ENCODE results near the gene TEAD4. TPM values are rescaled to one million over a fixed set of nuclear protein-coding genes. Genes with fewer than 3 reads are reported as not detected.

Gene TEAD4
- total RNA-seq, 1 experiment from 2014 or later: 96.2 TPM

DNA sequence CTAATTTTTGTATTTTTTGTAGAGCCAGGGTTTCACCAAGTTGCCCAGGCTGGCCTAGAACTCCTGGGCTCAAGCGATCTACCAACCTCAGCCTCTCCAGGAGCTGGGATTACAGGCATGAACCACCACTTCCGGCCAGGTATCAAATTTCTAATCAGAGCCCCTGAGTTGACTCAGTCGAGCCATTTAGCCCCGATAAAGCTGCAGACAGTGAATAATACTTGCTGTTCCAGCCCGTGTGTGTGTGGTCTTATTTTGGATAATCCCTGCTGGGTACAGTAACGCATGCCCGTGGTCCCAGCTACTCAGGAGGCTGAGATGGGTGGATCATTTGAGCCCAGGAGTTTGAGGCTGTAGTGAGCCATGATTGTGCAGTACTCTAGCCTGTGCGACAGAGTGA is 57.0 kb downstream of the TEAD4 start:
- H3K4me3 Mint-ChIP-seq (ENCODE audit: unreplicated experiment): no peak overlapping the region
- H3K9me3 Mint-ChIP-seq (ENCODE audit: unreplicated experiment): no peaks in the 10 kb centered on the region
- Histone ChIP-seq H3K36me3 (ENCODE audit: control insufficient read depth, insufficient read depth, low read length) (no peaks in the 10 kb centered on the region; the same call in none of the 2 replicates), H3K27me3 (replicated peaks; ENCODE audit: control insufficient read depth, insufficient read depth, low read length) (no peaks in the 10 kb centered on the region), H3K4me1 (no peaks in the 10 kb centered on the region), H3K4me3 (ENCODE audit: low read depth, low read length) (no peak overlapping the region), H3K9me3 (no peaks in the 10 kb centered on the region)
- TF ChIP-seq CTCF (IDR thresholded peaks at IDR 0.05; ENCODE audit: insufficient read depth in 1 of 2, low read depth in 1 of 2, low read length in 1 of 2, severe bottlenecking in 1 of 2, unreplicated experiment in 1 of 2): no peak
- H3K4me1 Mint-ChIP-seq (ENCODE audit: low read depth, unreplicated experiment): no peaks in the 10 kb centered on the region
- intact Hi-C loops (cut with micrococcal nuclease; ENCODE audit: unreplicated experiment): no loop called here
- ChIA-PET POLR2A (no interaction called here), CTCF (interaction anchor here (0.6 kb wide), 1 partner anchor 444 kb away, joined by 5 read pairs; no protein-coding TSS in a partner anchor)
- no TSS peak for BruUV-seq (replicated peaks)
- H3K27me3 Mint-ChIP-seq (ENCODE audit: insufficient read depth, unreplicated experiment): no peaks in the 10 kb centered on the region
- DNase-seq: no peak
- peaks cover 79% of the 10 kb centered on the region for H3K36me3 Mint-ChIP-seq (ENCODE audit: insufficient read depth, unreplicated experiment)
- no peak overlapping the region for H3K27ac Mint-ChIP-seq (ENCODE audit: unreplicated experiment)

DNA sequence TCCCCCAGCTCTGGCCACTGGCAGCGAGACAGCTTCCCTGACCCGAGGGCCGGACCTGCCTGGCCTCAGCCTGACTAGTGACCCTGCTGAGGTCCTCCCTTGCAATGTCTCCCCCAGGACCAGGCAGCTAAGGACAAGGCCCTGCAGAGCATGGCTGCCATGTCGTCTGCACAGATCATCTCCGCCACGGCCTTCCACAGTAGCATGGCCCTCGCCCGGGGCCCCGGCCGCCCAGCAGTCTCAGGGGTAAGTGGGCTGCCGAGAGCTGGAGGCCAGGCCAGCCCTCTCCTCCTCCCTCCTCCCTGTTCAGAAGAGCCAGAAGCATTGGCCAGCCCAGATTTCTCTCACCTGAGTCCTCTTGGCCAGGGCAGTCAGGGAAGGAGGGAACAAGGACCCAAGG is 58.1 kb downstream of the TEAD4 start:
- intact Hi-C loops (cut with micrococcal nuclease; ENCODE audit: unreplicated experiment): no loop called here
- Mint-ChIP-seq H3K4me1 (ENCODE audit: low read depth, unreplicated experiment) (no peaks in the 10 kb centered on the region), H3K4me3 (ENCODE audit: unreplicated experiment) (no peak overlapping the region), H3K36me3 (ENCODE audit: insufficient read depth, unreplicated experiment) (peaks cover 80% of the 10 kb centered on the region), H3K27me3 (ENCODE audit: insufficient read depth, unreplicated experiment) (no peaks in the 10 kb centered on the region), H3K27ac (ENCODE audit: unreplicated experiment) (no peak overlapping the region), H3K9me3 (ENCODE audit: unreplicated experiment) (no peaks in the 10 kb centered on the region)
- no peak for TF ChIP-seq CTCF (IDR thresholded peaks at IDR 0.05; ENCODE audit: insufficient read depth in 1 of 2, low read depth in 1 of 2, low read length in 1 of 2, severe bottlenecking in 1 of 2, unreplicated experiment in 1 of 2)
- ChIA-PET POLR2A (interaction anchor here (0.6 kb wide), 1 partner anchor 58 kb away, joined by 3 read pairs; the partner anchor contains the start of gene TEAD4), CTCF (interaction anchor here (0.7 to 1.2 kb wide), 2 partner anchors 17 to 56 kb away, joined by 3 to 4 read pairs; no protein-coding TSS in a partner anchor)
- Histone ChIP-seq H3K9me3 (no peaks in the 10 kb centered on the region), H3K4me1 (no peaks in the 10 kb centered on the region), H3K36me3 (ENCODE audit: control insufficient read depth, insufficient read depth, low read length) (no peaks in the 10 kb centered on the region; the same call in 1 of the 2 replicates), H3K4me3 (ENCODE audit: low read depth, low read length) (no peak overlapping the region), H3K27me3 (replicated peaks; ENCODE audit: control insufficient read depth, insufficient read depth, low read length) (no peaks in the 10 kb centered on the region)
- BruUV-seq (replicated peaks): no TSS peak
- no peak for DNase-seq

DNA sequence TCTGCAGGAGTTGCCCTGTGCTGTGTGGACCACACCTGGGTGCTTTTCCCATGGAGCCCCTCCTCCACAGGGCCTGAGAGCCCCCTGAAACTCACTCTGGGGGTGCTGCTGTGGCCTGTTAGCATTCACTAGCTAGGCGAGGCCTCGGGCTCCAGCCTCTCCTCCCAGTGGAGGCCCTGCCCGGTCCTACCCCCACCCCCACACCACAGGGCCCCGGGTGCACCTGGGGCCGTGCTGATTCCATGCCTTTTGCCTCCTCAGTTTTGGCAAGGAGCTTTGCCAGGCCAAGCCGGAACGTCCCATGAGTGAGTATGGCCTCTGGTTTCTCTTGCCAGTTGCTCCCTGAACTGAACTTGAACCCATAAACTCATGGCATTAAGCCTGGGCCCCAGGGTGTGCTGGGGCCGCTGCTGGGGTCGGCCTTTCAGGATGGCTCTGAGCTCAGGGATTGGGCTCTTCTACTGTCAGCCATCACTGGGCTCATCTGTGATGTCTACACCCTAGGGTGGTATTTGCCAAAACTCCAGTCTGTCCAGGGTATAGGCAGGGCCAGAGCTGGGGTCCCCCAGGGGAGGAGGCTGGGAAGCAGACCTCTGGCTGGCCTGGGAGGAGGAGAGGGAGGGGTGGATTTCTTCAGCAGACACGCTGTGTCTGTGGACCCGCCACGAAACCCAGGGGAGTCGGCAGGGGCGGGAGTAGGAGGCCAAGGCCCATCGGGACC is 59.2 kb downstream of the TEAD4 start:
- no peaks in the 10 kb centered on the region for H3K4me1 Mint-ChIP-seq (ENCODE audit: low read depth, unreplicated experiment)
- H3K27me3 Mint-ChIP-seq (ENCODE audit: insufficient read depth, unreplicated experiment): no peaks in the 10 kb centered on the region
- H3K4me3 ChIP-seq (ENCODE audit: low read depth, low read length): no peak overlapping the region
- H3K4me1 ChIP-seq: no peaks in the 10 kb centered on the region
- no peaks in the 10 kb centered on the region for H3K27me3 ChIP-seq (replicated peaks; ENCODE audit: control insufficient read depth, insufficient read depth, low read length)
- TF ChIP-seq CTCF (IDR thresholded peaks at IDR 0.05; ENCODE audit: insufficient read depth in 1 of 2, low read depth in 1 of 2, low read length in 1 of 2, severe bottlenecking in 1 of 2, unreplicated experiment in 1 of 2): no peak
- no TSS peak for BruUV-seq (replicated peaks)
- H3K9me3 Mint-ChIP-seq (ENCODE audit: unreplicated experiment): no peaks in the 10 kb centered on the region
- DNase-seq: no peak
- CTCF ChIA-PET: no interaction called here
- intact Hi-C loops (cut with micrococcal nuclease; ENCODE audit: unreplicated experiment): no loop called here
- H3K36me3 ChIP-seq (ENCODE audit: control insufficient read depth, insufficient read depth, low read length): no peaks in the 10 kb centered on the region; the same call in 1 of the 2 replicates
- POLR2A ChIA-PET: no interaction called here
- H3K36me3 Mint-ChIP-seq (ENCODE audit: insufficient read depth, unreplicated experiment): peaks cover 83% of the 10 kb centered on the region
- no peak overlapping the region for H3K27ac Mint-ChIP-seq (ENCODE audit: unreplicated experiment)
- H3K4me3 Mint-ChIP-seq (ENCODE audit: unreplicated experiment): no peak overlapping the region
- no peaks in the 10 kb centered on the region for H3K9me3 ChIP-seq
